ENCODE measurements around the gene COL4A4.

DNA sequence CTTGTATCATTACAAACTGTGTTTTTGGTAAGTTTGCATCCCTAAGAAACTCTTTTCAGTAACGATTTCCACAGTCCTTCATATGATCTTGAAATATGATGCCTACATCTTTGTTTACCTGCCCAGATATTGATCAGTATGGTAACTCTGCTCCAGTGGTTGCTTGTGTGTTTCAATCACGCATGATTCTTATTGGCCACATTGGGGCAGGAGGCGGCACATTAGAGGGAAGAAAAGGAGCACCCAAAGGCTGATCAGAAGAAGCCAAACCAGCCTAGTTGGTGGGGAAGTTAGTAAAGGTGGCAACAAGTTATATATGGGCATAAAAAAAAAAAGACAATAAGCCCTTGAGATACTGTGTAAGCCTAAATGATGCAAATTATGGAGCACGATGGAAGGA, 169.2 kb downstream of the COL4A4 start:
- TF ChIP-seq POLR2AphosphoS5 (IDR thresholded peaks at IDR 0.05) (no peak), POLR2A (IDR thresholded peaks at IDR 0.05) (no peak), EP300 (IDR thresholded peaks at IDR 0.05) (no peak)
- TF ChIP-seq, protein P1, sequence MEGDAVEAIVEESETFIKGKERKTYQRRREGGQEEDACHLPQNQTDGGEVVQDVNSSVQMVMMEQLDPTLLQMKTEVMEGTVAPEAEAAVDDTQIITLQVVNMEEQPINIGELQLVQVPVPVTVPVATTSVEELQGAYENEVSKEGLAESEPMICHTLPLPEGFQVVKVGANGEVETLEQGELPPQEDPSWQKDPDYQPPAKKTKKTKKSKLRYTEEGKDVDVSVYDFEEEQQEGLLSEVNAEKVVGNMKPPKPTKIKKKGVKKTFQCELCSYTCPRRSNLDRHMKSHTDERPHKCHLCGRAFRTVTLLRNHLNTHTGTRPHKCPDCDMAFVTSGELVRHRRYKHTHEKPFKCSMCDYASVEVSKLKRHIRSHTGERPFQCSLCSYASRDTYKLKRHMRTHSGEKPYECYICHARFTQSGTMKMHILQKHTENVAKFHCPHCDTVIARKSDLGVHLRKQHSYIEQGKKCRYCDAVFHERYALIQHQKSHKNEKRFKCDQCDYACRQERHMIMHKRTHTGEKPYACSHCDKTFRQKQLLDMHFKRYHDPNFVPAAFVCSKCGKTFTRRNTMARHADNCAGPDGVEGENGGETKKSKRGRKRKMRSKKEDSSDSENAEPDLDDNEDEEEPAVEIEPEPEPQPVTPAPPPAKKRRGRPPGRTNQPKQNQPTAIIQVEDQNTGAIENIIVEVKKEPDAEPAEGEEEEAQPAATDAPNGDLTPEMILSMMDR (IDR thresholded peaks at IDR 0.05): no peak
